ENCODE results near the gene GOLGA6D.
"Not testable (repeated sequence)": the region's sequence is repeated elsewhere in the genome, so short reads cannot be mapped to it uniquely, and the experiment has no call there.

GOLGA6D gene

GRCh38 chr15:75335705-75336355, 53.2 kb downstream of the GOLGA6D start, which contains the start of gene COMMD4:
Gene COMMD4, plus strand, starts transcription at chr15:75336063. Its CDS starts 27 bp downstream, at chr15:75336090.
- DNase-seq, result peak; percentile 96 to 98

- no peak for DNase-seq
These were observed 56.1 kb downstream of the GOLGA6D start for GRCh38 chr15:75338661-75339240.

GRCh38 chr15:75339531-75340240, 57.1 kb downstream of the GOLGA6D start:
- DNase-seq, result no peak

- DNase-seq, result no peak
These were observed 59.6 kb downstream of the GOLGA6D start for GRCh38 chr15:75342221-75342620.

- not testable (repeated sequence) for DNase-seq
These were observed 61.3 kb downstream of the GOLGA6D start for GRCh38 chr15:75343953-75344352.

All from NCI-H524 (cell line).